LNCAP (cell line): ENCODE results near the gene SORCS2.

Experiments
- CTCF ChIP-seq: fragments of 450-650 bp; IDR thresholded peaks from 2 replicates; pipeline ENCODE4 v1.5.1; 2017; ENCODE audit warnings: mild to moderate bottlenecking

The SORCS2 gene

GRCh38 chr4:7470522-7471128 is 278.3 kb downstream of the SORCS2 start:
- TF ChIP-seq CTCF: no peak

- no peak for TF ChIP-seq CTCF
Measured at GRCh38 chr4:7472442-7473013, 280.2 kb downstream of the SORCS2 start.

- no peak for TF ChIP-seq CTCF
Measured at GRCh38 chr4:7473081-7473480, 280.7 kb downstream of the SORCS2 start.

GRCh38 chr4:7474320-7474719 is 282.0 kb downstream of the SORCS2 start:
- no peak for TF ChIP-seq CTCF

- no peak for TF ChIP-seq CTCF
Measured at GRCh38 chr4:7475207-7475606, 282.9 kb downstream of the SORCS2 start.

- no peak for TF ChIP-seq CTCF
Measured at GRCh38 chr4:7476820-7477219, 284.5 kb downstream of the SORCS2 start.

- no peak for TF ChIP-seq CTCF
Measured at GRCh38 chr4:7477695-7478094, 285.4 kb downstream of the SORCS2 start.

- TF ChIP-seq CTCF: no peak
Measured at GRCh38 chr4:7478665-7479064, 286.3 kb downstream of the SORCS2 start.
